ENCODE measurements around the gene S100PBP. TPM values are rescaled to one million over a fixed set of nuclear protein-coding genes. Genes with fewer than 3 reads are reported as not detected.
A peak's percentile ranks its signal among the peaks of the same experiment; 100 is the strongest.

The S100PBP gene
- total RNA-seq, 4 donors from 2014 or later: 44.3 to 178 (median 58.1) TPM

DNA sequence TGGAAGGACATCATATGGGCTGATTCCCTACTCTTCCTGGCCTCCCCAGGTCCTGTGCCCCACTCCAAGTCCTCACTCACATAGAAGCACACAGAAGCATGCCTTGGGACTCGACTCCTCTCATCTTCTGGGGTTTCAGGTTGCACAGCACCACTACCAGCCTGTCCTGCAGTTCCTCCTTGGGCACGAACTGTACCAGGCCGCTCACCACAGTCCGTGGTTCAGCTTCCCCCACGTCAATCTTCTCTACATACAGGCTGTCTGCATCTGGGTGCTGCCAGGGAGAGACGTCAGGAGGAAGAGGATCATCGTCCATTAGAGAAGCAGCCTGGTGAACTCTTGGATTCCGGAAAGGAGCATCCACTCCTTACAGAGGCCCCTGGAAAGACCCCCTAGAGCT lies 37.4 kb upstream of the S100PBP start:
- Histone ChIP-seq H3K27ac (no peak overlapping the region), H3K4me1 (no peaks in the 10 kb centered on the region), H3K9me3 (no peaks in the 10 kb centered on the region), H3K4me3 (no peak overlapping the region), H3K36me3 (peaks cover 0 to 78% (median 0%) of the 10 kb centered on the region in 3 donors), H3K27me3 (no peaks in the 10 kb centered on the region)
- TF ChIP-seq, protein P1, sequence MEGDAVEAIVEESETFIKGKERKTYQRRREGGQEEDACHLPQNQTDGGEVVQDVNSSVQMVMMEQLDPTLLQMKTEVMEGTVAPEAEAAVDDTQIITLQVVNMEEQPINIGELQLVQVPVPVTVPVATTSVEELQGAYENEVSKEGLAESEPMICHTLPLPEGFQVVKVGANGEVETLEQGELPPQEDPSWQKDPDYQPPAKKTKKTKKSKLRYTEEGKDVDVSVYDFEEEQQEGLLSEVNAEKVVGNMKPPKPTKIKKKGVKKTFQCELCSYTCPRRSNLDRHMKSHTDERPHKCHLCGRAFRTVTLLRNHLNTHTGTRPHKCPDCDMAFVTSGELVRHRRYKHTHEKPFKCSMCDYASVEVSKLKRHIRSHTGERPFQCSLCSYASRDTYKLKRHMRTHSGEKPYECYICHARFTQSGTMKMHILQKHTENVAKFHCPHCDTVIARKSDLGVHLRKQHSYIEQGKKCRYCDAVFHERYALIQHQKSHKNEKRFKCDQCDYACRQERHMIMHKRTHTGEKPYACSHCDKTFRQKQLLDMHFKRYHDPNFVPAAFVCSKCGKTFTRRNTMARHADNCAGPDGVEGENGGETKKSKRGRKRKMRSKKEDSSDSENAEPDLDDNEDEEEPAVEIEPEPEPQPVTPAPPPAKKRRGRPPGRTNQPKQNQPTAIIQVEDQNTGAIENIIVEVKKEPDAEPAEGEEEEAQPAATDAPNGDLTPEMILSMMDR (IDR thresholded peaks at IDR 0.05): no peak
- no peak for TF ChIP-seq POLR2A (IDR thresholded peaks at IDR 0.05)
- DNase-seq: peak in 1 of 3 donors; percentile 46

- no peak overlapping the region for H3K4me3 ChIP-seq
- H3K36me3 ChIP-seq: peaks cover 0 to 78% (median 0%) of the 10 kb centered on the region in 3 donors
- TF ChIP-seq POLR2A (IDR thresholded peaks at IDR 0.05): no peak
- TF ChIP-seq, protein P1 (IDR thresholded peaks at IDR 0.05): no peak
- no peaks in the 10 kb centered on the region for H3K9me3 ChIP-seq
- no peaks in the 10 kb centered on the region for H3K4me1 ChIP-seq
- H3K27me3 ChIP-seq: no peaks in the 10 kb centered on the region
- DNase-seq: peak in 1 of 3 donors; percentile 40
- H3K27ac ChIP-seq: peak overlapping the region in 1 of 4 donors; percentile 10
Measured at GRCh38 chr1:32780628-32781234, 36.7 kb upstream of the S100PBP start.

GRCh38 chr1:32782086-32782485 lies 35.4 kb upstream of the S100PBP start:
- Histone ChIP-seq H3K4me1 (no peaks in the 10 kb centered on the region), H3K4me3 (no peak overlapping the region), H3K9me3 (no peaks in the 10 kb centered on the region), H3K27ac (no peak overlapping the region), H3K36me3 (peaks cover 0 to 87% (median 0%) of the 10 kb centered on the region in 3 donors), H3K27me3 (no peaks in the 10 kb centered on the region)
- peak in 1 of 3 donors; percentile 6 for DNase-seq
- no peak for TF ChIP-seq POLR2A (IDR thresholded peaks at IDR 0.05)
- TF ChIP-seq, protein P1 (IDR thresholded peaks at IDR 0.05): no peak

GRCh38 chr1:32783851-32784250 lies 33.6 kb upstream of the S100PBP start:
- Histone ChIP-seq H3K4me1 (no peaks in the 10 kb centered on the region), H3K27me3 (no peaks in the 10 kb centered on the region), H3K4me3 (no peak overlapping the region), H3K9me3 (no peaks in the 10 kb centered on the region), H3K27ac (no peak overlapping the region), H3K36me3 (peaks cover 0 to 89% (median 0%) of the 10 kb centered on the region in 3 donors)
- TF ChIP-seq, protein P1 (IDR thresholded peaks at IDR 0.05): no peak
- TF ChIP-seq POLR2A (IDR thresholded peaks at IDR 0.05): no peak
- DNase-seq: peak in 1 of 3 donors; percentile 13

DNA sequence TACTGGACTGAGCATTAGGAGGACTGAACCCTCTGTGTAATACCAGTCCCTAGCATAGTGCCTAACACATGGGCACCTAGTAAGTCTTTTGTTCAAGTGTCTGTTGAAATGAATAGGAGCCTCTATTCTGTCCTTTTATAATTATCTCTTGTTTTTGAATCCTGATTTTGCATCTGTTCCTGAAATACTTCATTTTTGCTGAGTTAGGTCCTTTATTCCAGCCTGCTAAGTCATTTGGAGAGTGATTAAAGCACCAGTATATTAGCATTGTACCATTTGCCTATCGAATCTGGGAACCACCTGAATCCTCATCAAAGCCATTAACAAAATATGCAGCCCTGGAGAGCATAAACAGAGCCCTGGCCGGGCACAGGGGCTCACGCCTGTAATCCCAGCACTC lies 32.6 kb upstream of the S100PBP start:
- H3K36me3 ChIP-seq: peaks cover 0 to 89% (median 0%) of the 10 kb centered on the region in 3 donors
- no peak for TF ChIP-seq POLR2A (IDR thresholded peaks at IDR 0.05)
- TF ChIP-seq, protein P1 (IDR thresholded peaks at IDR 0.05): no peak
- no peaks in the 10 kb centered on the region for H3K4me1 ChIP-seq
- H3K27ac ChIP-seq: no peak overlapping the region
- no peaks in the 10 kb centered on the region for H3K9me3 ChIP-seq
- no peaks in the 10 kb centered on the region for H3K27me3 ChIP-seq
- no peak overlapping the region for H3K4me3 ChIP-seq
- no peak for DNase-seq

Measured in Peyer's patch (tissue), 4 donors.